GM21737 (cell line): Measurements from ENCODE around the gene MTHFD2.
"Not testable (repeated sequence)": the region's sequence is repeated elsewhere in the genome, so short reads cannot be mapped to it uniquely, and the experiment has no call there.

ENCODE experiments used
- ATAC-seq: cut with Tn5 transposase; IDR thresholded peaks from one replicate; pipeline ENCODE4 v1.9.1; 2021; ENCODE audit warnings: mild to moderate bottlenecking, moderate library complexity; ENCODE audit not compliant: unreplicated experiment

The MTHFD2 gene

DNA sequence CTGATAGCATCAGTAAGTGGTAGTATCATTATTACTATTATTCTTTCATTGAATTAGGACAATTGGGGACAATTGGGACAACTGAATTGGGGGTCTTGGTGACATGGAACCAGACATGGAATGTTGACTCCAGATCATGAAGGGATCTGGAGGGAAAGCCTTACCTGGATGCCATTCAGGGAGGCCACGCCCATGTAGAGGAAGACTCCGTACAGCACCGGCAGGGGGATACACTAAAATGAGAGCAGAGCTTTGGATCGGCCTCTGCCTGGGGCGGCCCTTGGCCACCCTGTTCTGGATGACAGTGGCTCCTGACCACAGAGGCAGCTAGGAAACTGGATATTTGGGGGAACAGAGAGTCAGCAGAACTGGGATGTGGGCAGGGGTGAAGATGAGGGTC is 29.2 kb downstream of the MTHFD2 start:
- ATAC-seq: no peak

DNA sequence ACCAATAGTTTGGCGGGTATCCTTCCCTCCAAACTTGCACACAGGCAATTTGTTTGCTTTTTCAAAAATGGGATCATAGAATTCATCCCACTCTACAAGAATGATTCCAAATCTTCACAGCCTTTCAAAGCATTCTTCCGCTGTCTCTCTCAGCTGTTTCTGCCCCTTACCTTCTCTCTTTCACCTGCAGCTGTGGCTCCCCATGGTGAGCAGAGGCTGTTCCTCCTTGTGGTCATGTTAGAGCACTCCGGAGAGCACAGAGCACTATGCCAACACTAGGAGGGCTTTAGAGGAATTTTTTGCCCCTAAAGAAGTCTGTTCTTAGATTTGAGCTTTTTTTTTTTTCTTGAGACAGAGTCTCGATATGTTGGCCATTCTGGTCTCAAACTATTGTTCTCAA is 30.4 kb downstream of the MTHFD2 start:
- no peak for ATAC-seq

DNA sequence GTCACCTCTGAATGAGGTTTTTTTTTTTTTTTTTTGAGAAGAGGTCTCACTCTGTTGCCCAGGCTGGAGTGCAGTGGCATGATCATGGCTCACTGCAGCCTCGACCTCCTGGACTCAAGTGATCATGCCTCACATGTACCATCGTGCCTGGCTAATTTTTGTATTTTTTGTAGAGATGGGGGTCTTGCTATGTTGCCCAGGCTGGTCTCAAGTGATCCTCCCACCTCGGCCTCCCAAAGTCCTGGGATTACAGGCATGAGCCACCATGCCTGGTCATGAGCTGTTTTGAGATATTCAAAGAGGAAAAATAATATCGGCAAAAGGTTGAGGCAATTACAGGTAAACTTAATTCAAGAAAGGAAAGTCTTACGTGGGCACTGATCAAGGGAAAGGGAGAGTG is 31.4 kb downstream of the MTHFD2 start:
- not testable (repeated sequence) for ATAC-seq

DNA sequence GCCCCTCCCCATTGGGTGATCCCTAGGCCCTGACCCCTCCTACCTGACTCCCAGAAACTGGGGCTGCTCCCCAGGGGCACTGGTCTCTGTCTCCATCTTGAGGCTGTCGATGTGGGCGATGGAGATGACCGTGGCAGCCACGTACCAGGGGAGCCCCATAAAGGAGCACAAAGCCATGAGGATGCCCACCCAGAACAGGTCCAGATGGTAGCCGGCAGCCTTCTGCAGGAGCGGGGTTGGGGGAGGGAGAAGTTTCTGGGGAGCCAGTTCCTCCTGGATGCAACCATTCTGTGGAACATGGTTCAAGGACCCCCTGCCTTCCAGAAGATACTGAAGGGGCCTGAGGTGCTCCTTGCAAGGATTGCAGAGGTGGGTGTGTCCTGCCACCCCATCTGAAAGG is 34.0 kb downstream of the MTHFD2 start:
- ATAC-seq: no peak

DNA sequence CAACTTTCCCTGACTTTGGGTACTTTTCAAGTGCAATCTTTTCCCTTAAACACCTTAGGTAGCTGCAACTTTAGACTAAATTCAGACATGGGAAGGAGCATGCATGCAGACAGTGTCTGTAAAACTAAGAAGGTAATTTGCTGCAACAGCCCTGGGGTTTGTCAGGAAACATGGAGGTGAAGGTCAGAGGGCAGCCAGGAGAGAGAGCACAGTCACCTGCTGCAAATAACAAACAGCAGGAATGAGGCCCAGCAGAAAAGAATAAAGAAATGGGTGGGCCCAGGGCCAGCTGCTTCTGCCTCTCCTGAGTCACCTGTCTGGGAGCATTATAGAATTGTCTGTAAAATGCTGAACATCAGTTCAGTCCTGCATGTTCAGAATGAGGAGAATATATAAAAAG is 35.2 kb downstream of the MTHFD2 start:
- no peak for ATAC-seq

DNA sequence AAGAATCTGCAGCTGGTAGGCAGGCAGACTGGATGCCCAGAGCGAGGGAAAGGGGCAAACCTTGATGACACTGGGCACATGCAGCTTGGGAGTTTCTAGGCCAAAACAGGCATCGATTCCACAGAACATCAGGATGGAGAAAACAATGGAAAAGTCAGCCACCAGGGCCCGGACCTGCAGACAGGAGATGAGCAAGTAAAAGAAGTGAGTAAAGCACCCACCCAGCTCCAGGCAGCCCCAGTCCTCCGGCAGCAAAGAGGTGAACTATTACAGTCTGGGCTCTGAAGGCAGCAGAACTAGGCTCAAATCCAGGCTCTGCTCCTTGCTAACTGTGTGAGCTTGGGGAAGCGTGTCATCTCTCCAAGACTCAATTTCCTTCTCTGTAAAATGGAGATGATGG is 36.6 kb downstream of the MTHFD2 start:
- no peak for ATAC-seq

DNA sequence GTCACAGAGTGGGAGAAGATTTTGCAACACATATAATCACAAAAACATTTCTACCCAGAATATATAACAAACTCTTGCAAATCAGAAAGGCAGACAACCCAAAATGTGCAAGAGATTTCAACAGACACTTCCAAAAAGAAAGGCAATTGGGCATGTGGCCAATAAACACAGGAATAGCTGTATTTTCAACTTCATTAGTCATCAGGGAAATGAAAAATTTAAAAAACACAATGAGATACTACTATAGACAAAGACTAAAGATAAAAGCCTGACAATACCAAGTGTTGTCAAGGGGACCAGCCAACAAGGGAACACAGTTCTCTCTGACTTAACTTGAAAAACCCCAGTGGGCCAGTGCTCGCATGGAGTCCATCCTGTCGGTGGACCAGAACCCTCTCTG is 40.5 kb downstream of the MTHFD2 start:
- no peak for ATAC-seq

DNA sequence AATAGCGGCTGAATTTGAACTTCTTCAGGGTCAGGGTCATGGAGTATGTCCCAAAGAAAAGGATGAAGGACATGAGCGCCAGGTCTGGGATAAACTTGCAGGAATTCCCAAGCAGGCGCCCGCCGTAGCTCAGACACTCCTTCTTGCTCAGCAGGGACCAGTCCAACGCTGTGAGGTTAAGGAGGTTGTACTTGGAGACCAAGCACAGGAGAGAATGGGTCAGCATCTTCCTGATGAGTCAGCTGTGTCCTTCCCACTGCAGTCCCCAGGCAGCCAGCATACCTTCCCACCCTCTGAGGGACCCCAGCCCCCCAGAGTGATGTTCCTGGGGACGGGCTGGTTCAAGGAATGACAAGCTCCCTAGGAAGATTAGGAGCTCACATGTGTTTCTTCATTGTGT is 40.9 kb downstream of the MTHFD2 start:
- ATAC-seq: no peak

DNA sequence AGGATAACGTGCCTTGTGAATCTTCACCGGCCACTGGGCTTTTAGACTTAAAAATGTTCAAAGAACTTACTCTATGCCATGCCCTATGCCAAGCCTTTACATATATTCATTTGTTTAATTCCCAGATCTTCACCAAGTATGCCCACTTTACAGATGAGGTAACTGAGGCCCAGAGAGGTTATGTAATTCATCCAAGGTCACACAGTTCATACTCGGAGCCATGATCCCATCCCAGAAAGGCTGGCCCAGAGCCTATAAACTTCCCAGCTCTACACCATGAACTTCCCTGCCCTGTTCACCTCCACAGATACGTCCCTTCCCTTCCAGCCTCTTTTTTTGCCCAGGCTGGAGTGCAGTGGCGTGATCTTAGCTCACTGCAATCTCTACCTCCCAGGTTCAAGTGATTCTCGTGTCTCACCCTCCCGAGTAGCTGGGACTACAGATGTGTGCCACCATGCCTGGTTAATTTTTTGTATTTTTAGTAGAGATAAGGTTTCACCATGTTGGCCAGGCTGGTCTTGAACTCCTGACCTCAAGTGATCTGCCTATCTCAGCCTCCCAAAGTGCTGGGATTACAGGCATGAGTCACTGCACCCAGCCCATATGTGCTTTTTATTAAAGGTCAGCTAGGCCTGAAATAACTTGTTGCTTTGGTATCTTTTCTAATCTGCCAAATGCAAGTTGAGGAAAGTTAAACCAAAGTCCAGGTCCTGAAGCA is 44.1 kb downstream of the MTHFD2 start:
- no peak for ATAC-seq

DNA sequence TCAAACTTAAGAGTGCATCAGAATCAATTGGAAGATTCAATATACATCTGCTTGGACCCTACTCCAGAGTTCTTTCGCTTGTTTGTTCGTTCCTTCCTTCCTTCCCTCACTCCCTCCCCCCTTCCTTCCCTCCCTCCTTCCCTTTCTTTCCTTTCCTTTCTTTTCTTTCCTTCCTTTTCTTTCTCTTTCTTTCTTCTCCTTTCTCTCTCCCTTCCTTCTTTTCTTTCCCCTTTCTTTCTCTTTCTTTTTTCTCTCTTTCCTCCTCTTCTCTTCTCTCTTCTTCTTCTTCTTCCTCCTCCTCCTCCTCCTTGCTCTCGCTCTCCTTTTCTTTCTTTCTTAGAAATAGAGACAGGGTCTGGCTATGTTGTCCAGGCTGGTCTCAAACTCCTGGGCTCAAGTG is 45.9 kb downstream of the MTHFD2 start:
- no peak for ATAC-seq

DNA sequence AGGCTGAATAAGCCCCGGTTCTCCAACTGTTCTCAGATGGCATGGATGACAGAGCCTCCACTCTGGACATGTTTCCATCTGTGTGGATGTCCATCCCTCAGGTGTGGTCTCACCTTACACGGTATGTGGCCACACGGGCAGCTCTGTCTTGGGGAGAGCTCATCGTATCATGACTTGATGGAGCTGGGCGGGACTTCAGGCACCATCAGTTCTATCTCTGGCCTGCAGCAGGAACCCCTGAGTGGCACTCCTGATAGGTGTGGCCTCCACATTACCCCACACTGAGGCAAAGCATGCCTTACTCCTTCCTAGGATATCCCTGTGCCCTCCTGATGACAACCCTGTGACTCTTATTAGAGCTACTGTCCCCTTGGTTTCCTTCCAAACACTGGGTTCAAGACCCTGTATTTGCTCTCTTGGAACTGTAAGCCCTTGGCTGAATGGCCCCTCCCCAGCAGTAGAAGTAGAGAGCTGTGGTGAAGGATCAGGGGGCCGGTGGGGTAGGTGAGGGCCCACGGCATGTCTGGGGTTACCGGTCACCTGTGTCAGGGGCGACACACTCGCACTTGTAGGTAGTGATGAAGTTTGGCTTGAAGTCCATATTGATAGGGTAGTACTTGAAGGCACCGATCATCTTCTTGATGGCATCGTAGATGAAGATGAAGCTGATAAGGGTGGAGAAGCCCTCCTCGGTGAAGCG is 48.2 kb downstream of the MTHFD2 start:
- ATAC-seq: no peak

DNA sequence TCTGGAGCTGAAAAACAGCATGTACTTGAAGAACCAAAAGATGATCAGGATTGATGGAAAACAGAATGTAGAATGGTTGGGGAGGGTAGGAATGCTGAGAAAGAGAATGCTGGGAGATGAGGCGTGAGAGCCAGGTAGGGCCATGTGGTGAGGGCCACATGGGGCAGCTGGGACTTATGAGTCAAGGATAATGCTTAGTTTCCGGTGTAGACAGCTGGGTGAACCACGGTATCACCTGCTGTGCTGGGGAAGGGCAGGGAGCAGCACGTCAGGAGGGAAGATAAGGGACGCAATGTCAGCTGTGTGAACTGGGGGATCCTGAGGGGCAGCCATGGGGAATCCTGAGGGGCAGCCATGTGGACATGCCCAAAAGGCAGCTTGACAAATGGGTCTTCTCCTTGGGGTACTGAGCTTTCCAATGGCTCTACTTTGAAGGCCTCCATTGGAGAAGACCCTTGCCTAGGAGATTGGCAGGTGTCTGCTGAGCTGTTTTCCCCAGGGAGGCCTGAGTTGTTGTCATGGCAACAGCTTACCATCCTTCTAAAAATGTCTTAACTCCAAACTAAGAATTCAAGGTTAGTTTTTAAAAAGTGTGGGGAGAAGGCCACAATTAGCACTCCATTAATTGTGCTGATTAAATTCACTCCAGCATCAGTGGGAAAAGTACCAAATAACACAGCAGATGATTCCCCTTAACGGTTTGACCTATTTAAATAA is 51.1 kb downstream of the MTHFD2 start:
- ATAC-seq: no peak

DNA sequence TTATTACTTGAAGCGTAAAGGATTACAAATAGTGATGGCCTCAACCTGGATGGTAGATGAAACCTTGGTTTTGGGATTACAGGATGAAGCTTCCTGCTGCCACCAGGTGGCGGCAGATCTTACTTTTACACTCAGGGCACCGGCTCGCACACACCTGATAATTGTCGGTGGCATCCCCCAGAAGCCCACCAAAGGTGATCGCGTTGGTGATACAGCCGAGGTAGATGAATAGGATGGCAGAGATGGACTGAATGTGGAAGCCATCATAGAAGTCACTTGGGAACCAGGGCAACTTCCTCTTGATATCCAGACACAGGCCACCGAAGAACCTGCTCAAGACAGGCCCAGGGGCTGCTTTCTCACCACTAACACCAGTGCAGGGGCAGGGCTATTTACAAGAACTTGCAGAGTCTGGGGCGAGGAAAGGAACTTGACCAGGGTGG is 51.8 kb downstream of the MTHFD2 start:
- ATAC-seq: no peak

DNA sequence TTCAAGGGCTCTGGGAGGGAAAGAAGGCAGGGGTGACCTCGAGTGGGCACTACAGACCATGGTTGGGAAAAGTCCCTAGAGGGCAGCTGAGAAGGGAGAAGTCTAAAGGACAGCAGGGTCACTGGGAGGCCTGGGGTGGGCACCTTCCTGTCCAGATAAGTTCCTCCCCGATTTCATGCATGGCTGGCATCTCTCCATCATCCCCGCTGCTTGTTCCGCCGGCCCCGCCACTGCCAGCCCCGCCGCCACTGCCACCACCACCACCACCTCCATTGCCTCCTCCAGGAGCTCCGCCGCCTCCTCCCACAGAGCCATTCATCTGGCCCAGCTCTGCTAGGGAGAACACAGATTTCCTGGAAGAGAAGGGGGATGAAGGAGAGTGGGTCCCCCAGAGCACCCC is 53.6 kb downstream of the MTHFD2 start:
- no peak for ATAC-seq

DNA sequence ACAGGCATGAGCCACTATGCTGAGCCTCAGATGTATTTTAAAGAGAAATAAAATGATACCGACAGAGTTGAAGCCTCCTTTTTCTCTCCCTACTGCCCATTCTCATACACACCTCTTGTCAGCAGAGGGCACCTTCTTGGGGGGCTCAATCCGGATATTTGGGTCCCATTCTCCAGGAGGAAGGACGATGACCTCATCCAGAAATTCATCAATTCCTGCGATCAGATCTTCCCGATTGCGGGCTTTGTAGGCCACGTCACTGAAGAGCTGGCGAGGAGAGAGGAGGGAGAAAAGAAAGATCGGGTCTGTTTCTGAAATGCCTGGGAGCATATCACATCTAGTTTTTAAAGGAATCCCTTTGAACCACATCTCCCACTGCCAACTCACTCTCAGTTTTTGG is 54.4 kb downstream of the MTHFD2 start:
- no peak for ATAC-seq

DNA sequence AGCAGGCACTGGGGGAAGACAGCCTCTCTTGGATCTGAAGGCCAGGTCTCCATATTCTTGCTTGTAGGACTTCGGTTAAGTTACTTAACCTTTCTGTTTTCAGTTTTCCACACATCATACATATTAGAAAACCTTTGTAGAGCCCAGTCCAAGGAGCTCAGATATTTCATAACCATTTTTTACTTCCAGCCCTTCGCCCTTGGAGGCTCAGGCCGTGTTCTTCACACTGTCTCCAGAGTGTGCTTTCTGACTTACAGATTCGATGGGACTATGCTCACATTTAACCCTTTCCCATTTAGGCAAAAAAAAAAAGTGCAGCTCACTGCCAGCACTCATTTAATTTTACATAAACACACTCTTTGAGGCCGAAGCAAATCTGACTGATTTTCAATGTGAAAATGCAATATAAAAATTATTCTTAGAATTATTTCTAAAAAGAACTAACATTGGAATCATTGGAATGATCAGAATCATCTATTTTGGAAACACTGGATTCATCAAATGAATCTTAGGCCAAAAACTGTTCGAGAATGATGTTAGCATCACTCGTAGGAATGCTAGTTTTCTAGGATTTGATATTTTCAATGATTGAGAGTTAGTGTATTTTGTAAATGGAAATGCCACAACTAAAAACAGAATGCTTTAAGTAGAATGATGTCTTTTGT is 55.0 kb downstream of the MTHFD2 start:
- no peak for ATAC-seq

DNA sequence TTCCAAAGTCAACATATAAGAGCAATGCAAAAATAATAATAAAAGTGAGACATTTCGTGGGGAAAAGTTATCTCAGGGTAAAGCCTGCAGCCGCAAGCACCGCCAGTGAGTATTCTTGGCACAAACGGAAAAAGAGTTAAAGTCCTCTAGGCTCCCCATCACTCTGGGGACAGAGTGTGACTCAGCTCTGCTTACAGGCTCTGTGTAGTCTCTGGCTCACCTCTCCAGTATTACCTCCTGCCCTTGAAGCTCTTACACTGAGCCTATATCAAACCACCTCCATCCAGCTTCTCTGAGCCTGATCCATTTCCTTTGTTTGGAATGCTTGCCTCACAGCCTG is 55.5 kb downstream of the MTHFD2 start:
- ATAC-seq: no peak

DNA sequence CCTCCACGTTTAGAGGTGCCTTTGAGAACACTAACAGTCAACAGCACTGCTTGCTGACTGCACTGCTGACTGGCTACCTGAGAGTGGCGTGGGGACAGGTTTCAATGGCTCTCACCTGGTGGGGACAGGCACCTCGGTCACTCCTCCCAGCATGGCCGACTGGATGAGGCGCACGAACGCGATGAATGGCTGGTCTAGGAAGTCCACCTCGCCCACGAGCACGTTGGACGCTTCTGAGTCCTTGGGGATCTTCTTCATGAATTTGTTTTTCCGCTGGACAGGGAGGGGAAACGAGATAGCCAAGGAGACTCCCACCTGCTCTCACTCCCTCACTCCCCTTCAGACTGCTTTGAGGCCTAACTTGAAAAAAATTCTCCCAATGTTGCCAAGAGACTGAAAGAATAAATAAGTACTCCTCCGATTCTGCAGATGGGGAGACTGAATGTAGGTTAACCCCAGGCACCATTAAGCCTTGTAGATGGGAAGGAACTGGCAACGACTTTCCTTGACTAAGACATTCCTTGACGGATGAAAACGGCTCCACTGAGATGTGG is 57.3 kb downstream of the MTHFD2 start:
- ATAC-seq: no peak

DNA sequence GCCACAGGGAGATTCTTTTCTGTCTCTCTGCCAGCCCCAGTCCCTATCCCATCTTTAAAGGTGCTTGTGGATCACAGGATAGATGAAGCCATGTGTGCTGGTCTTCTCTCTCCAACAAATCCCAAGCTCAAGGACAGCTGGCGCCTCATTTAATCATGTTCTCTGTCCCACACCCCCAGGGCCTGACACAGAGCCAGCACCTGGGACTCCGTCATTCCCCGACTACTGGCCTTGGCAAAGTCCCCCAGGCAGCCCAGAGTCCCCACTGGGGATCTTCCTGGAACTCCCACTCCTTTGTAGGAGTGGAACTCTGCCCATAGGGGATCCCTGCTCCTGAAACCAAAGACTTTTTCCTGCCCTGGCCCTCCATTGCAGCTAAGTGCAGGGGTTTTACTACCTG is 60.8 kb downstream of the MTHFD2 start:
- no peak for ATAC-seq

DNA sequence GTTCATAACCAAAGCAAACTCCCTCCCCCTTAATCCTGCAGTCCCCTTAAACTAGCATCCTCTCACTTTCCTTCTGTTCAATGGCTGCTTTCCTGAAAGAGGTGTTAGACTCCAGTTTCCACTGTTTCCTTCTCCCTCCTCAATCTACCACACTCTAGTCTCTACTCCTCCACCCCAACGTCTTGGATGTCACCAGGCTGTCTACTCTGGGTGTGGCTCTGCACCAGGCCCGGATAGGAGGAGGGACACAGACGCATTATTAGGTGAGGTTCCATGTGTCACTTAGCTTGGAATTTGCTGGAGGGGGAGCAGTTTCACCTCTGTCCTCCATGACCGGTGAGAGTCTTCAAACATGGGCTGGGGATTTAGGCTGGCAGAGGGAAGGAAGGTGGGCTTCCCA is 61.3 kb downstream of the MTHFD2 start:
- no peak for ATAC-seq

DNA sequence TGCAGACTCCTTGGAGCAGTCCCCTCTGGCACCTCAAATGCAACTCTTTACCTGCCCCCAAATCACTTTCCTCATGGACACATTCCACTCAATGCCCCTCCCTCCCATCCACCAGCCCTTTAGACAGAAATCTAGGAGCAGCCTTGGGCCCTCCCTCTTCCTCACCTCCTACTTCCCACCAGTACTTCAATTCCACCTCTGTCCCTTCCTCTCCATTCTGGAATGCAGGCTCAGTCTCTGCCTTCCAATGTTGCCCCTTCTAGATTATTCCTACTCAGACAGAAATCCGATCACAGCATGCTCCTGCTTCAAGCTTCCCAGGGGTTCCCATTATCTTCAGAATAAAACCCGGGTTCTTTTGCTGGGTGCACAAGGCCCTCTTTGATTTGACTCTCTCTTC is 62.1 kb downstream of the MTHFD2 start:
- ATAC-seq: no peak
